Natural killer cell treated with Interleukin-12 subunit alpha and Interleukin-12 subunit beta and Interleukin-15 and Interleukin-18, amount 100 ng/mL, for 72 hours (primary cell): ENCODE measurements around the gene TBC1D5. TPM values are rescaled to one million over a fixed set of nuclear protein-coding genes. Genes with fewer than 3 reads are reported as not detected.

Source experiments
- ATAC-seq, 2 donors: fragments of 150-1000 bp; cut with Tn5 transposase in 1 of 2; sonication (Bioruptor Pico), chemical (Tn5 transposase) in 1 of 2; 2 replicates each; pipeline ENCODE4 v1.10.0; 2021
- DNase-seq: peaks from one replicate; pipeline ENCODE4 v3.0.0; 2022; ENCODE audit warnings: low spot score
- H3K27ac Mint-ChIP-seq, 2 donors: 1 replicate in 1 of 2; 2 replicates in 1 of 2; pipeline ENCODE4 v1.8.0; 2022; ENCODE audit warnings: mixed read lengths in 2 of 2, mild to moderate bottlenecking in 1 of 2, moderate library complexity in 1 of 2
- H3K27me3 Mint-ChIP-seq, 2 donors: 1 replicate in 1 of 2; 2 replicates in 1 of 2; pipeline ENCODE4 v1.8.0; 2022; ENCODE audit warnings: mixed read lengths in 2 of 2
- H3K36me3 Mint-ChIP-seq: one replicate; pipeline ENCODE4 v1.8.0; 2022; ENCODE audit warnings: mixed read lengths
- H3K4me1 Mint-ChIP-seq, 2 donors: 1 replicate in 1 of 2; 2 replicates in 1 of 2; pipeline ENCODE4 v1.8.0; 2022; ENCODE audit warnings: low read depth in 2 of 2, mixed read lengths in 2 of 2, mild to moderate bottlenecking in 1 of 2
- H3K4me3 Mint-ChIP-seq: one replicate; pipeline ENCODE4 v1.8.0; 2022; ENCODE audit warnings: mixed read lengths
- H3K9me3 Mint-ChIP-seq: 2 replicates; pipeline ENCODE4 v1.8.0; 2022; ENCODE audit warnings: mixed read lengths
- total RNA-seq, 2 donors: library from RNA; stranded (reverse); gene quantifications; one replicate each; pipeline ENCODE4 v1.2.3, GENCODE V29; 2022

The TBC1D5 gene
- total RNA-seq, 2 donors from 2014 or later = 43.4 to 51.6 TPM

DNA sequence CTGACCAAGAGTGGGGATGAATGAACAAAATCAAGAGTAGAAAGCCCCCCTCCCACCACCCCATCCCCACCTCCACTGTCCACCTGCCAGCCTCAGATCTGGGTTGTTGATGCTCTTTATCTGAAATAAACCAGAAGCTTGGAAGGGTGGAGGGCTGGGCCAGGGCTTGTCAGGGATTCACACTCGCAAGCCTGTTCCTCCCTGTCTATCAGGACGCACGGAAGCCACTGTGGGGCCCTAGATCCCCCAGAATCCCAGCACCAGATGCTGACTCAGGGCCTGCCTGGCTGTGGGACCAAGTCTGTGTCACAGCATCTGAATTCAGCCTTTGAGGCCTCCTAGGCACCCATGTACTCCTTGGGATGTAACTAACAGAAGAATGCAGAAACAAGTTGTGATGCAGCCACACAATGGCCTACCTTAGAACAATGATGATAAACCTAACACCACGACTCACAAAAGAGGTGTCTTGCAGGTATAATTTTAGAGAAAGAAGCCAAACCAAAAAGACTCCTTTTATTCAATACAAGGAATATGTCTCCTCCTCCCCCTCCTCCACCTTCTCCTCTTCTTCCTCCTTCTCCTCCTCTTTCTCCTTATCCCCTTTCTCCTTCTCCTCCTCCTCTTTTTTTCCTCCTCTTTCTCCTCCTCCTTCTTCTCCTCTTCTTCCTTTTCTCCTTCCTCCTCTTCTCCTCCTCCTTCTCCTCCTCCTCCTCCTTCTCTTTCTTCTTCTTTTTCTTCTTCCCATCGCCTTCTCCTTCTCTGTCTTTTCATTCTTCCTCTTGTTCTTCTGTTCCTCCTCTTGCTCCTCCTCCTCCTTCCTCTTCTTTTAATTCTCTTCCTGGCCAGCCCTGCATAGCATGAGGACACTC lies 623.0 kb downstream of the TBC1D5 start:
- DNase-seq (no peak), ATAC-seq (no peak)
- no peak overlapping the region for H3K27ac Mint-ChIP-seq
- H3K36me3 Mint-ChIP-seq = no peaks in the 10 kb centered on the region
- peaks cover 0 to 11% of the 10 kb centered on the region in 2 donors for H3K27me3 Mint-ChIP-seq
- no peaks in the 10 kb centered on the region for H3K9me3 Mint-ChIP-seq
- H3K4me1 Mint-ChIP-seq = peaks cover 3 to 5% of the 10 kb centered on the region in 2 donors
- H3K4me3 Mint-ChIP-seq = no peak overlapping the region

DNA sequence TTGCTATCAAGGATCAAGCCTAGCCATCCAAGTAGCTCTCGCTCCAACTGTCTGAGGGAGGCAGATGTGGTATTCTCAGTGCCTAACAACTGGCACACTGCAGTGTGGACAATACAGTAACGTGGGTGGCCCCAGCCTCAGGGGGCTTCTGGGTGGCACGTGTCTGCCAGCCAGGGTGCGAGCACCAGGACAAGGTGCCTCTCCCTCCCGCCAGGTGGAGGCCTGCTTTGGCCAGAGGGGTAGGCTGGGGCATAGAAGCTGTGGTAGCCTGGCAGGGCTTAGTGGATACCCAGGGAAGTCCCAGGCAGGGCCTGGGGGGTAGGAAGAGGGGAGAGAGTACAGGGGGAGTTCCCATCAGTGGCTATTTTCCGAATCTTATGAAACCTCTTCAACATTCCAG lies 623.7 kb downstream of the TBC1D5 start:
- Mint-ChIP-seq H3K27me3 (peaks cover 0 to 11% of the 10 kb centered on the region in 2 donors), H3K36me3 (peaks cover 1% of the 10 kb centered on the region), H3K9me3 (no peaks in the 10 kb centered on the region), H3K4me3 (no peak overlapping the region), H3K4me1 (peaks cover 3 to 5% of the 10 kb centered on the region in 2 donors), H3K27ac (no peak overlapping the region)
- ATAC-seq = no peak
- DNase-seq = no peak

DNA sequence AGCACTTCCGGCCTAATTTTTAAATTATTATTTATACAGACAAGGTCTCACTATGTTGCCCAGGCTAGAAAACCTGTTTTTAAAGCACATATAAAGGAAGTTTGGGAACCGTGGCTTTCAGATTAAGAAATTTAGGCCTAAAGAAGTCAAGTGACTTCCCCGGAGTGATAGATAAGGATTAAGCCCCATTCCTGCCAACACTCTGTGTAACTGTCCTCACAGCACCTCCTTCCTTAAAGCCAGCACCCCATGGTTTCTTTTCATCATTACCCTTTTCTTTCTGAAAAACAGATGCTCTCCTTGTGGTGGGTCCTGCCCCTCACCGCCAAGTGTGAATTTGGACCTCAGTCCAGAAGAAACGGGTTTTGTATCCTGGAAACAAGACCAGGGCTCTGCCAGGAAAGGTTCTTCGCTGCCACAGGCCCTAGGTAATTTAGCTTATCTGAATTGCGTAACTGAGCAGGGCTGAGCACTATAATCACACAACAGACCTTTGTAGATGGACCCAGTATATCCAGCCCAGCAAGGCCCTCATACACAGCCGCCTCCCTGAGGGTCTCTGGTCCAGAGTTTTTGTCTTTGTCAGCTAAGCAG lies 626.3 kb downstream of the TBC1D5 start:
- Mint-ChIP-seq H3K4me3 (no peak overlapping the region), H3K27me3 (peaks cover 0 to 8% of the 10 kb centered on the region in 2 donors), H3K36me3 (peaks cover 5% of the 10 kb centered on the region)

DNA sequence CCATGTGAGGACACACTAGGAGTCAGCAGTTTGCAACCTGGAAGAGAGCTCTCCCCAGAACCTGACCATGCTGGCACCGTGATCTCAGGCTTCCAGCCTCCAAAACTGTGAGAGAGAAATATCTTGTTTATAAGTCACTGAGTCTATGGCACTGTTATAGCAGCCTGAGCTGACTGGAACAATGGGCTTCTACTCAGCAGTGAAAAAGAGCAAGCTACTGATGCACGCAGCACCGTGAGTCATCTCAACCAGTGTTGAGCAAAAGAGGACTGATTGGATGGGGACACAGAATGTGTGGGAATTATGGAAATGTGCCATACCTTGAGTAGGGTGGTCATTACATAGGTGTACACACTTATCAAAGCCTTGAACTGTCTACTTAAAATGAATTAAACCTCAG lies 627.2 kb downstream of the TBC1D5 start:
- H3K27me3 Mint-ChIP-seq = peaks cover 0 to 5% of the 10 kb centered on the region in 2 donors
- no peaks in the 10 kb centered on the region for H3K9me3 Mint-ChIP-seq
- peaks cover 5% of the 10 kb centered on the region for H3K36me3 Mint-ChIP-seq
- H3K27ac Mint-ChIP-seq = no peak overlapping the region
- no peak for ATAC-seq
- no peak for DNase-seq
- peaks cover 5 to 6% of the 10 kb centered on the region in 2 donors for H3K4me1 Mint-ChIP-seq
- H3K4me3 Mint-ChIP-seq = no peak overlapping the region

More for the DNA sequence above, 626.3 kb downstream of the TBC1D5 start:
- H3K27ac Mint-ChIP-seq = no peak overlapping the region
- DNase-seq = no peak
- no peaks in the 10 kb centered on the region for H3K9me3 Mint-ChIP-seq
- H3K4me1 Mint-ChIP-seq = peaks cover 3 to 5% of the 10 kb centered on the region in 2 donors
- ATAC-seq = no peak

DNA sequence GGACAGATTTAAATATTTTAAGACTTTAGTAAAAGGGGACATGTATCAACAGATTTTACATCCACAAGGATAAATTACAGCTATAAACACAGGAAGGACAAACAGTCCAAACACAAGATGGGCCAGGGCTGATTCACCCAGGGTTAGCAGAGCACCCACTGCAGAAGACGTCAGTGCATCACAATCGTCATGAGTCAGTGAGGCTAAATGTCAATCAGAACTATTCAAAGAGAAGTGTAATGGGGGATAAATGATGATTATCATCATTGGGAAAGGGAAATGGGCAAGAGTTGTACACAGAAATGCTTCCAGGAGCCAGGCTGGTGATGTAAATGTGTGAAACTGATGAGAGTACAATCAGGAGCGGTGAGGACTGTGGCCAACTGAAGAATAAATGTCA lies 630.8 kb downstream of the TBC1D5 start:
- Mint-ChIP-seq H3K27ac (no peak overlapping the region), H3K36me3 (peaks cover 5% of the 10 kb centered on the region), H3K4me1 (peaks cover 0 to 2% of the 10 kb centered on the region in 2 donors), H3K4me3 (no peak overlapping the region), H3K9me3 (no peaks in the 10 kb centered on the region), H3K27me3 (peaks cover 7 to 10% of the 10 kb centered on the region in 2 donors)
- no peak for DNase-seq
- no peak for ATAC-seq

DNA sequence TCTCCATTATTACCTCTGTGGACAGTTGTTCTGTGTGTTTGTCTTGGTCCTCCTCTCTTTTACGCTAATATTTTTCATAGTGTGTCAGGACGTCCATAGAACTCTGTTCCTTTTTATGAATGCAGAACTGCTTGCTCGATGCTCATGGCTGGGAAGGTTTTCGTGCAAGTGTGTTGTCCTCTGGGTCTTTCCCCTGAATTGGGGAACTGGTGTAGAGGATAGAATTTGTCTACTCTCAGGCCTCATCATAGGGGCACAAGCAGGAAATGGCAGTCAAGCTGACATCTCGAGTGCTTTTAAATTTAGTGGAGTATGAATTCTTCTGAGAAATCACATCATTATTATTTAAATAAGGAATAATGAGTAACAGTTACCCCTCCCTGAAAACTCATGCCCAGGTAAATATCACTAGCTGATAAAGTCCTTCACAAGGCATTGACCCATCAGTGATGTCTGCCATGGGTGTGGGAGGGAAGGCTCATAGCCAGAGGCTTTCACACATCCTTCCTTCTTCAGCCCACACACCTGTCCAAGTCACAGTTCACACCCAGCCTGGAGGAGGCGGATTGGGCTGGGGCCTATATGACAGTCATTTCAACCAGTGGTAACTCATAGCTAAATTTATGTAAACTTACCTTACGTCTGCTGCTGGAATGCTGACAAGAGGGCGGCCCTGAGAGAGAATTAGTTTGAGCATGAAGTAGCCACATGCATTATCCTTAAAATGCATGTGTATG lies 631.6 kb downstream of the TBC1D5 start:
- DNase-seq (no peak), ATAC-seq (no peak)
- Mint-ChIP-seq H3K27ac (no peak overlapping the region), H3K4me3 (no peak overlapping the region), H3K36me3 (peaks cover 5% of the 10 kb centered on the region), H3K9me3 (no peaks in the 10 kb centered on the region), H3K4me1 (peaks cover 0 to 2% of the 10 kb centered on the region in 2 donors), H3K27me3 (peaks cover 7 to 10% of the 10 kb centered on the region in 2 donors)
